ENCODE results near the gene NARF.

DNA sequence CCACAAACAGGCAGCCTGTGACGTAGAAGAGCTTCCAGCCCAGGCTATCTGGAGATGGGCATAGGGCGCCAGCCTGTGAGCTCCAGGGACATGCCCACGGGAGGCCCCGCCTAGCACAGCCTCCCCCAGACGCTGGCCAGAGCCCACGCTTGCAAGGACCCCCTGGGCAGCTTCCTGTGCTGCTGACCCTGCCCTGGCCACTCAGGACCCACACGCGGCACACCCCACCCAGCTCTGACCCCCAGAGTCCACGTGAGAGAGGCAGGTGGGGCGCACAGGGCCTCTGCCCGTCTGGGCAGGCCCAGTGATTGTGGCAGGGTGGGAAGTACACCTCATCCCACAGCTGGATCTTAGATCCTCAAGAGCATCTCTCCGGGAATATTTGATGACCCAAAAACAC lies 11.9 kb upstream of the NARF start:
- no peak for TF ChIP-seq POLR2AphosphoS5 (IDR thresholded peaks at IDR 0.05)
- TF ChIP-seq, protein P1, sequence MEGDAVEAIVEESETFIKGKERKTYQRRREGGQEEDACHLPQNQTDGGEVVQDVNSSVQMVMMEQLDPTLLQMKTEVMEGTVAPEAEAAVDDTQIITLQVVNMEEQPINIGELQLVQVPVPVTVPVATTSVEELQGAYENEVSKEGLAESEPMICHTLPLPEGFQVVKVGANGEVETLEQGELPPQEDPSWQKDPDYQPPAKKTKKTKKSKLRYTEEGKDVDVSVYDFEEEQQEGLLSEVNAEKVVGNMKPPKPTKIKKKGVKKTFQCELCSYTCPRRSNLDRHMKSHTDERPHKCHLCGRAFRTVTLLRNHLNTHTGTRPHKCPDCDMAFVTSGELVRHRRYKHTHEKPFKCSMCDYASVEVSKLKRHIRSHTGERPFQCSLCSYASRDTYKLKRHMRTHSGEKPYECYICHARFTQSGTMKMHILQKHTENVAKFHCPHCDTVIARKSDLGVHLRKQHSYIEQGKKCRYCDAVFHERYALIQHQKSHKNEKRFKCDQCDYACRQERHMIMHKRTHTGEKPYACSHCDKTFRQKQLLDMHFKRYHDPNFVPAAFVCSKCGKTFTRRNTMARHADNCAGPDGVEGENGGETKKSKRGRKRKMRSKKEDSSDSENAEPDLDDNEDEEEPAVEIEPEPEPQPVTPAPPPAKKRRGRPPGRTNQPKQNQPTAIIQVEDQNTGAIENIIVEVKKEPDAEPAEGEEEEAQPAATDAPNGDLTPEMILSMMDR (IDR thresholded peaks at IDR 0.05) = no peak
- TF ChIP-seq POLR2A (IDR thresholded peaks at IDR 0.05) = no peak
- no peak for TF ChIP-seq EP300 (IDR thresholded peaks at IDR 0.05; ENCODE audit: low read depth)

Data from transverse colon (tissue), 4 donors.